Chondrocyte (in vitro differentiated cells): ENCODE results near the gene MAP4K2. TPM values are rescaled to one million over a fixed set of nuclear protein-coding genes. Genes with fewer than 3 reads are reported as not detected.
A peak's percentile ranks its signal among the peaks of the same experiment; 100 is the strongest.

Source experiments
- DNase-seq: peaks from one replicate; pipeline ENCODE4 v3.0.0; 2021; ENCODE audit warnings: mixed read lengths, low spot score
- H3K27ac Mint-ChIP-seq: one replicate; pipeline ENCODE4 v1.8.0; 2021; ENCODE audit warnings: mild to moderate bottlenecking, moderate library complexity, mixed read lengths; ENCODE audit not compliant: unreplicated experiment
- H3K27me3 Mint-ChIP-seq: 2 replicates; pipeline ENCODE4 v1.8.0; 2021; ENCODE audit warnings: low read depth, mixed read lengths
- H3K36me3 Mint-ChIP-seq: 2 replicates; pipeline ENCODE4 v1.8.0; 2021; ENCODE audit warnings: low read depth, mixed read lengths
- H3K4me1 Mint-ChIP-seq: 2 replicates; pipeline ENCODE4 v1.8.0; 2021; ENCODE audit warnings: low read depth, mild to moderate bottlenecking, mixed read lengths
- H3K4me3 Mint-ChIP-seq: one replicate; pipeline ENCODE4 v1.8.0; 2021; ENCODE audit warnings: mild to moderate bottlenecking, moderate library complexity, mixed read lengths; ENCODE audit not compliant: unreplicated experiment
- H3K9me3 Mint-ChIP-seq: 2 replicates; pipeline ENCODE4 v1.8.0; 2021; ENCODE audit warnings: low read depth, mixed read lengths
- total RNA-seq: library from RNA; stranded (reverse); gene quantifications from 3 replicates; pipeline ENCODE4 v1.2.1, GENCODE V29; 2021
- TF ChIP-seq, protein P1 (sequence below): fragments of 200-600 bp; sonication (generic); IDR thresholded peaks from 2 replicates; pipeline ENCODE4 v1.5.0; 2021; ENCODE audit warnings: antibody characterized with exemption, mild to moderate bottlenecking, moderate library complexity

The MAP4K2 gene
- total RNA-seq, 1 donor from 2014 or later: 13.4 TPM

DNA sequence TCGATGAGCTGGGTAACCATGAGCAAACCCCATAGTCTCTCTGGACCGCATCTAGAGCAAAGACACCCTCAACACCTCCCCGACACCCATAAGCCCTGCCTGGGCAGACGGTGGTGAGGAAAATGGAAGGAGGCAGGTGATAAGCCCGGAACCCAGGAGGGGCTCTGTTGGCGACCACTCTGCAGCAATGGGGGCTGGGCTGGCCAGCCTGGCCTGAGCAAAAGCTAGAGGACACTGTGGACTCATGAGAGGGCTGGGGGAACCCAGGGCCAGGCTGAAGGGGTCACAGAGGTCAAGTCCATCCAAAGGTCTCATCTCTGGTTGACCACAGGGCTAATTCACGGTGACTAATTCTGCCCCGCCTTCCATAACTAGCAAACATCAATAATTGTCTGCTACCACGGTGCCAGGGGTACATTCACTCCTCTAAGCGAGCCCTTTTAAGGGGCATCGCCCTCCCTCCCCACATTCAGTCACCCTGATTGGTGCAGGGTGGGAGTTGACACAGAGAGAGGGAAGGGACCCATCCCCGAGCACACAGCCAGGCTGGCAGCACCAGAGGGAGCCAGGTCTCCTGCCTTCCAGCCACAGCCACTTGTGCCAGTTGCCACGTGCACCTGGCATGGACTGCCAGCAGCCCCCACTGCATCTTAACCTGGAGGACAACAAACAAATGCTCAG is 47.2 kb downstream of the MAP4K2 start:
- no peak overlapping the region for H3K27ac Mint-ChIP-seq
- TF ChIP-seq, protein P1, sequence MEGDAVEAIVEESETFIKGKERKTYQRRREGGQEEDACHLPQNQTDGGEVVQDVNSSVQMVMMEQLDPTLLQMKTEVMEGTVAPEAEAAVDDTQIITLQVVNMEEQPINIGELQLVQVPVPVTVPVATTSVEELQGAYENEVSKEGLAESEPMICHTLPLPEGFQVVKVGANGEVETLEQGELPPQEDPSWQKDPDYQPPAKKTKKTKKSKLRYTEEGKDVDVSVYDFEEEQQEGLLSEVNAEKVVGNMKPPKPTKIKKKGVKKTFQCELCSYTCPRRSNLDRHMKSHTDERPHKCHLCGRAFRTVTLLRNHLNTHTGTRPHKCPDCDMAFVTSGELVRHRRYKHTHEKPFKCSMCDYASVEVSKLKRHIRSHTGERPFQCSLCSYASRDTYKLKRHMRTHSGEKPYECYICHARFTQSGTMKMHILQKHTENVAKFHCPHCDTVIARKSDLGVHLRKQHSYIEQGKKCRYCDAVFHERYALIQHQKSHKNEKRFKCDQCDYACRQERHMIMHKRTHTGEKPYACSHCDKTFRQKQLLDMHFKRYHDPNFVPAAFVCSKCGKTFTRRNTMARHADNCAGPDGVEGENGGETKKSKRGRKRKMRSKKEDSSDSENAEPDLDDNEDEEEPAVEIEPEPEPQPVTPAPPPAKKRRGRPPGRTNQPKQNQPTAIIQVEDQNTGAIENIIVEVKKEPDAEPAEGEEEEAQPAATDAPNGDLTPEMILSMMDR: no peak
- DNase-seq: peak; percentile 74
- H3K4me3 Mint-ChIP-seq: no peak overlapping the region
- no peaks in the 10 kb centered on the region for H3K27me3 Mint-ChIP-seq
- H3K4me1 Mint-ChIP-seq: peaks cover 16% of the 10 kb centered on the region
- no peaks in the 10 kb centered on the region for H3K9me3 Mint-ChIP-seq
- H3K36me3 Mint-ChIP-seq: no peaks in the 10 kb centered on the region

DNA sequence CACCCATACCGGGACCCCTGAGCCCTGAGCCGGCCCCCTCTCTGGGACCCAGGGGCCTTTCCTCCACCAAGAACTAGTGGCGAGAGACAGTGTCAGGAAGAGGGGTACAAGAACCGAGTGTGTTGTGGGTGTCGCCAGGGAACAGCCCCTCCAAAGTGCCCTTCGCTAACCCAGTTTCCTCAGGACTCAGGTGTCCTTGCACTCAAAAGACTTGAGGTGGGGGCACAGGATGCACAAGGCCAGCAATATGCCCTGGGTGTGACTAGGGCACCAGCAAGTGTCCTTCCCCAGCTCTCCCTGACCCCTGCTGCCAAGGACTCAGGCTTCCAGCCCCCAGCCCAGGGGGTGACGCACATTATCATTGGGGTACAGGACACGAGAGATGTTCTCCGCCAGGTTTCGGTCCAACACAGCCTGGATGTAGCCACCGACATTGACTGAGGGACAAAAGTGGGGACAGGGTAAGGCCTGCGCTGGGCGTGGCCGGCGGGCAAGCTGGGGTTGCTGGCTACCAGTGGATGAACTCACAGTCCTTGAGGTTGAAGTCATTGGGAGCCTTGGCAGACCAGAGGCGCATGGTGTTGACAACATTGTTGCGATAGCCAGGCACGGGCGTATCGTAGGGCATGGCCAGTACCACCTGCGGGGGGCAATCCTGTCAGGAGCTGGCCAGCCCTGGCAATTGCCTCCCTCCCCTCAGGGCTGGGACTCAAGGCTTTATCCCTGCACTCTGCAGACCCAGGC is 47.9 kb downstream of the MAP4K2 start:
- TF ChIP-seq, protein P1: no peak
- H3K4me3 Mint-ChIP-seq: no peak overlapping the region
- no peaks in the 10 kb centered on the region for H3K36me3 Mint-ChIP-seq
- no peaks in the 10 kb centered on the region for H3K9me3 Mint-ChIP-seq
- DNase-seq: peak; percentile 73
- no peaks in the 10 kb centered on the region for H3K27me3 Mint-ChIP-seq
- no peak overlapping the region for H3K27ac Mint-ChIP-seq
- peaks cover 9% of the 10 kb centered on the region for H3K4me1 Mint-ChIP-seq

DNA sequence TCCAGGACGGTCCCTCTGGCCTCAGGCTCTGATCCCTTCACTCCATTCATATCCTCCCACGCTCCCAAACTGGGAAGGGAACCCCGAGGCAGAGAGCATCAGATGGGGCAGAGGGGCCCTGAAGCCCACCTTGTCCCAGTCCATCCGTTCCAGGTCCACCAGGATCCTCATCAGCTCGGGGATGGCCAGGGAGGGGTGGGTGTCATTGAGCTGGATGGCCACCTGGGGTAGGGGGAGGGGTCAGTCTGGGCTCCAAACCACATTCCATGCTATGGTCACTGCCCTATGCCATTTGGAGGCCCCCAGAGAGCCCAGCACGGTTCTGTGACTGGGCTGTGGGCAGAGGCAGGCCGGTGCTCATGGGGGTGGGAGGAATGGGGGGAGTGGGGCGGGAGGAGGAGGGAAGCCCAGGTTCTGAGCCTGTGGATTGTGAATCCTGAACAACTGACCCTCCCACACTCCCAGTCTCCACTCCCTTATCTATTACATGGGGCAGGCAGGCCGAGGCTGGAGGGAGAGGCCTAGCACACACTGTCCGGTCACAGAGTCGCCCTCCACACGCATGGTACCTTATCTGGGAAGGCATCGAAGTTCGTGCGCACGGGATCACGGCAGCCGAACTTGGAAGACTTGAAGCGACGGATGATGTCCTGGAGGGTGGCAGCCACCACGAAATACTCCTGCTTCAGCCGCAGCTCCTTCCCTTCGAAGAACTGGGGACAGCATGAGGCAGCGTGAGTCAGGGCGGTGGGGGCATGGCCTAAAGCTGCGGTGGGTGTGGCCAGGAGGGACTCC is 48.7 kb downstream of the MAP4K2 start:
- H3K4me3 Mint-ChIP-seq: no peak overlapping the region
- peak; percentile 75 for DNase-seq
- no peaks in the 10 kb centered on the region for H3K9me3 Mint-ChIP-seq
- no peaks in the 10 kb centered on the region for H3K36me3 Mint-ChIP-seq
- no peak overlapping the region for H3K27ac Mint-ChIP-seq
- TF ChIP-seq, protein P1: no peak
- peaks cover 2% of the 10 kb centered on the region for H3K4me1 Mint-ChIP-seq
- no peaks in the 10 kb centered on the region for H3K27me3 Mint-ChIP-seq

DNA sequence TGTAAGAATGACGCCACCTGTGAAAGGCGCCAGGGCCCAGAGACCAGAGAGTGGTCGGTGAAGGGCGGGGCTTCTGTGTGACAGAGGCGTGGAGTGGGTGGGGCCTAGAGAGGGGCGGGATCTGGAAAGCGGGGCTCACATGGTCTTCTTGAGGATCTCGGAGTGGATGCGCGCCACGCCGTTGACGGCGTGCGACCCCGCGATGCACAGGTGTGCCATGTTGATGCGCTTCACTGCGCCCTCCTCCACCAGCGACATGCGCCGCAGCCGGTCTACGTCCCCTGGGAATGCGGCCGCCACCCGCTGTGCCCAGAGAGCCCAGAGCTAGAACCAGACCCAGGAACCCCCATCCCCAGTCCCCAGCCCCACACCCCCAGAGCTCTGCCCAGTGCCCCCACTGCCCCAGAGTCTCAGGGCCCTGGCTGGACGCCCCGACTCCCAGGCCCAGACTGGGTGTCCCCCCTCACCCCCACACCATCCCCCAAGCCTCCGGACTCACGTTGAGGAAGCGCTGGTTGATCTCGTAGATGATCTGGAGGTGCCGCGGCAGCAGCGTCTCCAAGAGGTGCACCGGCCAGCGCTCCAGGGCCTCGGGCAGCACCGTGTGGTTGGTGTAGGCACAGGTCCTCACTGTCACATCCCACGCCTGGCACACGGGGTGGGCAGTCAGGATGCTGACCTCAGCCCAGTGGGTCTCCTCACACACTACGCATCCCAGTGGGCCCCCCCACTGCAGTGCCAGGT is 49.5 kb downstream of the MAP4K2 start:
- Mint-ChIP-seq H3K36me3 (no peaks in the 10 kb centered on the region), H3K27me3 (no peaks in the 10 kb centered on the region), H3K4me3 (no peak overlapping the region), H3K9me3 (no peaks in the 10 kb centered on the region), H3K27ac (no peak overlapping the region), H3K4me1 (peaks cover 2% of the 10 kb centered on the region)
- TF ChIP-seq, protein P1: no peak
- peak; percentile 89 for DNase-seq
